ENCODE results near the gene ZNF606.

The ZNF606 gene

GRCh38 chr19:57961785-57962184, 40.8 kb downstream of the ZNF606 start:
- TF ChIP-seq FOXP2 (optimal IDR thresholded peaks at IDR 0.05; ENCODE audit: borderline replicate concordance, extremely low read depth, extremely low read length, insufficient read depth) (no peak), POLR2AphosphoS5 (IDR thresholded peaks at IDR 0.05; ENCODE audit: low read depth, low read length) (no peak), SIN3A (IDR thresholded peaks at IDR 0.05; ENCODE audit: borderline replicate concordance, insufficient read depth, low read length) (no peak), REST (IDR thresholded peaks at IDR 0.05; ENCODE audit: insufficient read depth in 1 of 2, low read depth in 2 of 2, low read length in 2 of 2) (no peak), TAF1 (IDR thresholded peaks at IDR 0.05; ENCODE audit: borderline replicate concordance, insufficient read depth, low read length) (no peak)

- no peak for TF ChIP-seq REST (IDR thresholded peaks at IDR 0.05; ENCODE audit: insufficient read depth in 1 of 2, low read depth in 2 of 2, low read length in 2 of 2)
- no peak for TF ChIP-seq POLR2AphosphoS5 (IDR thresholded peaks at IDR 0.05; ENCODE audit: low read depth, low read length)
- no peak for TF ChIP-seq TAF1 (IDR thresholded peaks at IDR 0.05; ENCODE audit: borderline replicate concordance, insufficient read depth, low read length)
- no peak for TF ChIP-seq SIN3A (IDR thresholded peaks at IDR 0.05; ENCODE audit: borderline replicate concordance, insufficient read depth, low read length)
- no peak for TF ChIP-seq FOXP2 (optimal IDR thresholded peaks at IDR 0.05; ENCODE audit: borderline replicate concordance, extremely low read depth, extremely low read length, insufficient read depth)
Observed at GRCh38 chr19:57954996-57955395, 47.6 kb downstream of the ZNF606 start.

GRCh38 chr19:57949702-57950101, 52.9 kb downstream of the ZNF606 start:
- no peak for TF ChIP-seq REST (IDR thresholded peaks at IDR 0.05; ENCODE audit: insufficient read depth in 1 of 2, low read depth in 2 of 2, low read length in 2 of 2)
- TF ChIP-seq SIN3A (IDR thresholded peaks at IDR 0.05; ENCODE audit: borderline replicate concordance, insufficient read depth, low read length) = no peak
- no peak for TF ChIP-seq TAF1 (IDR thresholded peaks at IDR 0.05; ENCODE audit: borderline replicate concordance, insufficient read depth, low read length)
- no peak for TF ChIP-seq FOXP2 (optimal IDR thresholded peaks at IDR 0.05; ENCODE audit: borderline replicate concordance, extremely low read depth, extremely low read length, insufficient read depth)
- TF ChIP-seq POLR2AphosphoS5 (IDR thresholded peaks at IDR 0.05; ENCODE audit: low read depth, low read length) = no peak

GRCh38 chr19:57949296-57949695, 53.3 kb downstream of the ZNF606 start:
- TF ChIP-seq POLR2AphosphoS5 (IDR thresholded peaks at IDR 0.05; ENCODE audit: low read depth, low read length) (no peak), SIN3A (IDR thresholded peaks at IDR 0.05; ENCODE audit: borderline replicate concordance, insufficient read depth, low read length) (no peak), REST (IDR thresholded peaks at IDR 0.05; ENCODE audit: insufficient read depth in 1 of 2, low read depth in 2 of 2, low read length in 2 of 2) (no peak), TAF1 (IDR thresholded peaks at IDR 0.05; ENCODE audit: borderline replicate concordance, insufficient read depth, low read length) (no peak), FOXP2 (optimal IDR thresholded peaks at IDR 0.05; ENCODE audit: borderline replicate concordance, extremely low read depth, extremely low read length, insufficient read depth) (no peak)

Data from PFSK-1 (cell line).